GM12878 (cell line): ENCODE results near the gene MCTS1. TPM values are rescaled to one million over a fixed set of nuclear protein-coding genes. Genes with fewer than 3 reads are reported as not detected.

Source experiments
- ATAC-seq: fragments of 200-7000 bp; cut with Tn5 transposase; 3 replicates; pipeline ENCODE4 v1.9.1; 2020; ENCODE audit warnings: mild to moderate bottlenecking, moderate library complexity
- BruUV-seq: library from RNA; stranded (reverse); fragments of 400-500 nt; replicated peaks from 2 replicates; lab custom pipeline; 2021; lab: Mats Ljungman, UMichigan
- CTCF ChIA-PET: fragments of 300-600 bp; sonication (Branson Sonifier 250); formaldehyde crosslinking; extraction: SDS; loops from one replicate; lab custom pipeline; 2021; ENCODE audit warnings: inconsistent platforms; lab: Yijun Ruan, JAX
- POLR2A ChIA-PET: fragments of 350-600 bp; formaldehyde crosslinking; extraction: SDS; loops from one replicate; lab custom pipeline; 2021; ENCODE audit warnings: inconsistent platforms; lab: Charles Lee
- RAD21 ChIA-PET: fragments of 300-600 bp; sonication (Branson Sonifier 250); formaldehyde crosslinking; loops from one replicate; lab custom pipeline; 2023; ENCODE audit warnings: antibody characterized with exemption; ENCODE audit not compliant: unreplicated experiment; lab: Charles Lee
- SMC1A ChIA-PET: fragments of 300-600 bp; sonication (Branson Sonifier 250); formaldehyde crosslinking; loops from one replicate; lab custom pipeline; 2023; ENCODE audit not compliant: unreplicated experiment, uncharacterized antibody; lab: Charles Lee
- DNase-seq: peaks from one replicate; pipeline ENCODE4 v3.0.0-alpha.2; 2011; ENCODE audit warnings: low read depth, low spot score
- FAIRE-seq: peaks from 3 replicates; lab custom pipeline; 2011; peaks lifted over from hg19 to GRCh38; lab: Jason Lieb, UNC
- H2AFZ ChIP-seq: 2 replicates; pipeline ENCODE4 v1.6.0; 2011; ENCODE audit warnings: low read depth, low read length, control low read depth; ENCODE audit not compliant: control insufficient read depth
- H3K27ac ChIP-seq: 2 replicates; pipeline ENCODE4 v1.5.1; 2011; ENCODE audit warnings: control low read depth; ENCODE audit not compliant: control insufficient read depth, insufficient read depth
- H3K27me3 ChIP-seq, 2 experiments: replicated peaks in 1 of 2; 2 replicates each; pipeline versions ENCODE4 v1.6.0 to v1.6.1; 2011; ENCODE audit warnings: low read length in 1 of 2; ENCODE audit not compliant: control insufficient read depth in 2 of 2, insufficient read depth in 2 of 2
- H3K36me3 ChIP-seq, 2 experiments: 2 replicates each; pipeline ENCODE4 v1.5.1; 2011; ENCODE audit warnings: low read length in 1 of 2; ENCODE audit not compliant: control insufficient read depth in 2 of 2, insufficient read depth in 2 of 2
- H3K4me1 ChIP-seq: 2 replicates; pipeline ENCODE4 v1.6.1; 2011; ENCODE audit warnings: mild to moderate bottlenecking, low read length, moderate library complexity, mixed read lengths; ENCODE audit not compliant: control insufficient read depth, insufficient read depth
- H3K4me2 ChIP-seq: 2 replicates; pipeline ENCODE4 v1.6.0; 2011; ENCODE audit warnings: control low read depth; ENCODE audit not compliant: control insufficient read depth, insufficient read depth
- H3K4me3 ChIP-seq: fragments of 200-600 bp; sonication (generic); 2 replicates; pipeline ENCODE4 v1.5.1; 2016
- H3K79me2 ChIP-seq: 2 replicates; pipeline ENCODE4 v1.6.0; 2011; ENCODE audit warnings: low read length; ENCODE audit not compliant: control insufficient read depth, insufficient read depth
- H3K9ac ChIP-seq: 2 replicates; pipeline ENCODE4 v1.8.0; 2011; ENCODE audit warnings: low read length, control low read depth, mixed read lengths; ENCODE audit not compliant: control insufficient read depth, insufficient read depth
- H3K9me3 ChIP-seq: replicated peaks from 3 replicates; pipeline ENCODE4 v1.5.1; 2011; ENCODE audit warnings: mild to moderate bottlenecking, low read length; ENCODE audit not compliant: control insufficient read depth, insufficient read depth
- H4K20me1 ChIP-seq: 2 replicates; pipeline ENCODE4 v1.6.0; 2011; ENCODE audit not compliant: control insufficient read depth, insufficient read depth
- GABPA ChIP-seq: IDR thresholded peaks from 2 replicates; pipeline ENCODE4 v1.6.1; 2014; ENCODE audit warnings: antibody characterized with exemption, low read depth, mild to moderate bottlenecking, inconsistent platforms
- HDAC6 ChIP-seq: fragments of 200-600 bp; sonication (generic); IDR thresholded peaks from one replicate; pipeline ENCODE4 v1.8.0; 2017; ENCODE audit warnings: antibody characterized with exemption; ENCODE audit not compliant: unreplicated experiment
- IRF5 ChIP-seq: fragments of 450-650 bp; IDR thresholded peaks from 2 replicates; pipeline ENCODE4 v1.6.1; 2017; ENCODE audit warnings: borderline replicate concordance
- MTA3 ChIP-seq: IDR thresholded peaks from 2 replicates; pipeline ENCODE4 v1.6.1; 2012; ENCODE audit warnings: low read length, inconsistent platforms, borderline replicate concordance
- MYC ChIP-seq: IDR thresholded peaks from 2 replicates; pipeline ENCODE4 v1.6.1; 2011; ENCODE audit warnings: mild to moderate bottlenecking, low read length, moderate library complexity, inconsistent platforms; ENCODE audit not compliant: insufficient read depth, insufficient replicate concordance, insufficient read length, severe bottlenecking
- NR2C1 ChIP-seq: fragments of 450-650 bp; IDR thresholded peaks from 2 replicates; pipeline ENCODE4 v1.6.1; 2017; ENCODE audit warnings: antibody characterized with exemption, mild to moderate bottlenecking, moderate library complexity
- POLR2A ChIP-seq: IDR thresholded peaks from 2 replicates; pipeline ENCODE4 v1.6.1; 2011; ENCODE audit warnings: low read depth, mild to moderate bottlenecking, low read length
- RCOR1 ChIP-seq: conservative IDR thresholded peaks from 2 replicates; pipeline ENCODE4 v1.6.1; 2012; ENCODE audit warnings: low read depth, low read length, improper control_type of control experiment
- SIN3A ChIP-seq: IDR thresholded peaks from 2 replicates; pipeline ENCODE4 v1.6.1; 2012; ENCODE audit warnings: low read depth, low read length, improper control_type of control experiment
- STAT3 ChIP-seq: IDR thresholded peaks from 2 replicates; pipeline ENCODE4 v1.6.1; 2011; ENCODE audit warnings: low read depth, low read length, improper control_type of control experiment
- WGBS: methylation state at CpG from one replicate; pipeline ENCODE4 v1.1.6; 2016; ENCODE audit warnings: low lambda C conversion rate; ENCODE audit not compliant: insufficient replicate concordance, insufficient coverage; ENCODE audit errors: missing lambda C conversion rate; 5-methylcytosine and 5-hydroxymethylcytosine counted together
- in situ Hi-C: fragments of 300-500 bp; cut with MboI; formaldehyde crosslinking; loops from 9 replicates; pipeline ENCODE4 v1.14.3; 2018; ENCODE audit warnings: mixed read lengths
- intact Hi-C: fragments of 100-400 bp; cut with micrococcal nuclease; formaldehyde crosslinking; loops from one replicate; pipeline ENCODE4 v1.14.2; 2022; ENCODE audit not compliant: unreplicated experiment
- polyA plus RNA-seq, 11 experiments: library from polyadenylated mRNA; depleted of rRNA in 4 of 11; unstranded in 6 of 11; stranded (reverse) in 5 of 11; fragments of >200 nt; fragmentation: Nextera tagmentation in 4 of 11; fragmentation: Illumina TruSeq in 1 of 11; extraction: Ambion mirVana in 4 of 11; extraction: Trizol in 1 of 11; gene quantifications; 1 replicate in 1 of 11; 2 replicates in 10 of 11; pipeline versions ENCODE4 v1.2.1 to v1.2.3, GENCODE V29; 2011 to 2016; ENCODE audit warnings: inconsistent platforms in 2 of 11, missing spikeins in 2 of 11, low read depth in 1 of 11
- total RNA-seq, 4 experiments: library from RNA; depleted of rRNA in 3 of 4; stranded (reverse); fragments of >200 nt in 3 of 4; fragmentation: Illumina TruSeq in 1 of 4; extraction: Trizol in 1 of 4; gene quantifications; 2 replicates each; pipeline versions ENCODE4 v1.2.1 to v1.2.3, GENCODE V29; 2013 to 2021
- TF ChIP-seq, protein P1 (sequence below): fragments of 450-650 bp; IDR thresholded peaks from 2 replicates; pipeline ENCODE4 v1.6.1; 2017; ENCODE audit warnings: mild to moderate bottlenecking, moderate library complexity

Gene MCTS1
- total and polyA plus RNA-seq, 10 of the 15 experiments (the other 5 are each of a cell fraction or from before 2014, with no cell fraction given): 59.5 to 238 (median 115) TPM

- ChIA-PET POLR2A (no interaction called here), SMC1A (no interaction called here), CTCF (no interaction called here), RAD21 (no interaction called here)
- no peak for DNase-seq
- Histone ChIP-seq H2AFZ (no peak overlapping the region), H4K20me1 (no peaks in the 10 kb centered on the region), H3K79me2 (no peaks in the 10 kb centered on the region), H3K9ac (no peak overlapping the region), H3K27ac (no peak overlapping the region), H3K27me3 (no peaks in the 10 kb centered on the region), H3K4me3 (no peak overlapping the region), H3K4me1 (no peaks in the 10 kb centered on the region), H3K4me2 (no peak overlapping the region), H3K36me3 (no peaks in the 10 kb centered on the region), H3K9me3 (no peaks in the 10 kb centered on the region)
- no peak for ATAC-seq
- intact Hi-C loops: no loop called here
- BruUV-seq: no TSS peak
- no peak for FAIRE-seq
- TF ChIP-seq STAT3: no peak
- 42% methylated on average over 2 of the region's 2 CpGs for WGBS
- in situ Hi-C loops: no loop called here
These were observed 18.2 kb upstream of the MCTS1 start for GRCh38 chrX:120585702-120586101.

GRCh38 chrX:120604361-120604782 lies 471 bp downstream of the MCTS1 start:
- H3K9ac ChIP-seq: peak overlapping the region; percentile 60
- SMC1A ChIA-PET: interaction anchor here (1.0 to 2.9 kb wide), 7 partner anchors 22 to 149 kb away, joined by 3 to 21 read pairs (median 4); partner anchors contain the start of gene CUL4B
- POLR2A ChIA-PET: interaction anchor here (1.0 to 2.6 kb wide), 7 partner anchors 14 to 108 kb away, joined by 3 to 20 read pairs (median 4); partner anchors contain the start of gene CUL4B
- TF ChIP-seq SIN3A (0 out of 2 replicates have a peak, but pooled peaks have one; percentile 36), HDAC6 (peak; percentile 5), NR2C1 (peak; percentile 66), POLR2A (peak; percentile 48), GABPA (0 out of 2 replicates have a peak, but pooled peaks have one; percentile 58), RCOR1 (no peak), MYC (no peak), IRF5 (no peak), MTA3 (peak; percentile 47; the same call in 1 of the 2 replicates)
- TF ChIP-seq, protein P1, sequence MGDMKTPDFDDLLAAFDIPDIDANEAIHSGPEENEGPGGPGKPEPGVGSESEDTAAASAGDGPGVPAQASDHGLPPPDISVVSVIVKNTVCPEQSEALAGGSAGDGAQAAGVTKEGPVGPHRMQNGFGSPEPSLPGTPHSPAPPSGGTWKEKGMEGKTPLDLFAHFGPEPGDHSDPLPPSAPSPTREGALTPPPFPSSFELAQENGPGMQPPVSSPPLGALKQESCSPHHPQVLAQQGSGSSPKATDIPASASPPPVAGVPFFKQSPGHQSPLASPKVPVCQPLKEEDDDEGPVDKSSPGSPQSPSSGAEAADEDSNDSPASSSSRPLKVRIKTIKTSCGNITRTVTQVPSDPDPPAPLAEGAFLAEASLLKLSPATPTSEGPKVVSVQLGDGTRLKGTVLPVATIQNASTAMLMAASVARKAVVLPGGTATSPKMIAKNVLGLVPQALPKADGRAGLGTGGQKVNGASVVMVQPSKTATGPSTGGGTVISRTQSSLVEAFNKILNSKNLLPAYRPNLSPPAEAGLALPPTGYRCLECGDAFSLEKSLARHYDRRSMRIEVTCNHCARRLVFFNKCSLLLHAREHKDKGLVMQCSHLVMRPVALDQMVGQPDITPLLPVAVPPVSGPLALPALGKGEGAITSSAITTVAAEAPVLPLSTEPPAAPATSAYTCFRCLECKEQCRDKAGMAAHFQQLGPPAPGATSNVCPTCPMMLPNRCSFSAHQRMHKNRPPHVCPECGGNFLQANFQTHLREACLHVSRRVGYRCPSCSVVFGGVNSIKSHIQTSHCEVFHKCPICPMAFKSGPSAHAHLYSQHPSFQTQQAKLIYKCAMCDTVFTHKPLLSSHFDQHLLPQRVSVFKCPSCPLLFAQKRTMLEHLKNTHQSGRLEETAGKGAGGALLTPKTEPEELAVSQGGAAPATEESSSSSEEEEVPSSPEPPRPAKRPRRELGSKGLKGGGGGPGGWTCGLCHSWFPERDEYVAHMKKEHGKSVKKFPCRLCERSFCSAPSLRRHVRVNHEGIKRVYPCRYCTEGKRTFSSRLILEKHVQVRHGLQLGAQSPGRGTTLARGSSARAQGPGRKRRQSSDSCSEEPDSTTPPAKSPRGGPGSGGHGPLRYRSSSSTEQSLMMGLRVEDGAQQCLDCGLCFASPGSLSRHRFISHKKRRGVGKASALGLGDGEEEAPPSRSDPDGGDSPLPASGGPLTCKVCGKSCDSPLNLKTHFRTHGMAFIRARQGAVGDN: peak; percentile 90

More at GRCh38 chrX:120604361-120604782, 471 bp downstream of the MCTS1 start:
- Histone ChIP-seq H3K9me3 (no peaks in the 10 kb centered on the region), H3K27ac (peak overlapping the region; percentile 77), H3K27me3 (no peaks in the 10 kb centered on the region), H3K36me3 (peaks cover 0 to 5% of the 10 kb centered on the region in 2 experiments; a peak in 1 of 4 replicates), H2AFZ (peak overlapping the region; percentile 16), H3K4me3 (peak overlapping the region; percentile 74), H3K4me1 (no peaks in the 10 kb centered on the region), H3K79me2 (peaks cover 19% of the 10 kb centered on the region), H4K20me1 (no peaks in the 10 kb centered on the region), H3K4me2 (peak overlapping the region; percentile 58)
- ChIA-PET RAD21 (interaction anchor here (0.7 to 1.6 kb wide), 8 partner anchors 23 to 149 kb away, joined by 3 to 17 read pairs (median 3); partner anchors contain the start of gene CUL4B), CTCF (interaction anchor here (1.1 to 1.8 kb wide), 5 partner anchors 14 to 90 kb away, joined by 3 to 5 read pairs (median 3); no protein-coding TSS in a partner anchor)
- 2% methylated on average over 5 of the region's 5 CpGs for WGBS
- FAIRE-seq (peak; percentile 47), ATAC-seq (peak; percentile 91), DNase-seq (no peak)
- TSS peak; percentile 83 for BruUV-seq
- intact Hi-C loops (loop anchor here (1.0 kb wide), 1 partner anchor 44 kb away; the partner anchor contains the start of gene CUL4B), in situ Hi-C loops (no loop called here)
